GM19467 (cell line): ENCODE results near the gene LGALS1.
A peak's percentile ranks its signal among the peaks of the same experiment; 100 is the strongest.
"Not testable (repeated sequence)": the region's sequence is repeated elsewhere in the genome, so short reads cannot be mapped to it uniquely, and the experiment has no call there.

Source experiments
- ATAC-seq: cut with Tn5 transposase; IDR thresholded peaks from one replicate; pipeline ENCODE4 v1.9.1; 2021; ENCODE audit warnings: mild to moderate bottlenecking, moderate library complexity; ENCODE audit not compliant: unreplicated experiment

The LGALS1 gene

DNA sequence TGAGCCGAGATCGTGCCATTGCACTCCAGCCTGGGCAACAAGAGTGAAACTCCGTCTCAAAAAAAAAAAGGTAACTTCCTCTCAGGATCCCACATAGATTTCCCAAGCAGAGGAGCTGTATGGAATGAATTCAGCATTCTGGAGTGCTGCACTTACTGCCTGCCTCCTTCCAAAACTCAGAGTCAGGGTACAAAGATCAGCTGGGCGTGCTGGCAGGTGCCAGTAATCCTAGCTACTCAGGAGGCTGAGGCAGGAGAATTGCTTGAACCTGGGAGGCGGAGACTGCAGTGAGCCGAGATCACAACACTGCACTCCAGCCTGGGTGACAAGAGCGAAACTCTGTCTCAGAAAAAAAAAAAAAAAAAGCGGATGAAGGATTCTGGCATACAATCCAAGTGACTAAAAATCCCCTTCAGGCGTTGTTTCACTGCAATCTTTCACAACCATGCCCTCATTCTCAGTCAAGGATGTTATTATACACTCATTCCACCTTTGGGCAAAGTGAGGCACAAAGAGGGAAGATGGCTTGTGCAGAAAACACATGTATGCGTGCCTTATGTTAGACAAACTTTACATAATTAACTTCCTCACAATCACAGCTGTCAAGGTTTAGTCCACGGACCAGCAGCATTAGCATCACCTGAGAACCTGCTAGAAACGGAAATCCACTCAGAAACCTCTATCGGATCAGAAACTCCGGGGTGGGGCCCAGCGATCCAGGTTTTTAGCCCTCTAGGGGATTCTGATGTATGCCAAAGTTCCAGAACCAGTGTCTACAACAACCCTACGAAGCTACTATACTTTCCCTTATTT is 9.6 kb downstream of the LGALS1 start:
- ATAC-seq = no peak

DNA sequence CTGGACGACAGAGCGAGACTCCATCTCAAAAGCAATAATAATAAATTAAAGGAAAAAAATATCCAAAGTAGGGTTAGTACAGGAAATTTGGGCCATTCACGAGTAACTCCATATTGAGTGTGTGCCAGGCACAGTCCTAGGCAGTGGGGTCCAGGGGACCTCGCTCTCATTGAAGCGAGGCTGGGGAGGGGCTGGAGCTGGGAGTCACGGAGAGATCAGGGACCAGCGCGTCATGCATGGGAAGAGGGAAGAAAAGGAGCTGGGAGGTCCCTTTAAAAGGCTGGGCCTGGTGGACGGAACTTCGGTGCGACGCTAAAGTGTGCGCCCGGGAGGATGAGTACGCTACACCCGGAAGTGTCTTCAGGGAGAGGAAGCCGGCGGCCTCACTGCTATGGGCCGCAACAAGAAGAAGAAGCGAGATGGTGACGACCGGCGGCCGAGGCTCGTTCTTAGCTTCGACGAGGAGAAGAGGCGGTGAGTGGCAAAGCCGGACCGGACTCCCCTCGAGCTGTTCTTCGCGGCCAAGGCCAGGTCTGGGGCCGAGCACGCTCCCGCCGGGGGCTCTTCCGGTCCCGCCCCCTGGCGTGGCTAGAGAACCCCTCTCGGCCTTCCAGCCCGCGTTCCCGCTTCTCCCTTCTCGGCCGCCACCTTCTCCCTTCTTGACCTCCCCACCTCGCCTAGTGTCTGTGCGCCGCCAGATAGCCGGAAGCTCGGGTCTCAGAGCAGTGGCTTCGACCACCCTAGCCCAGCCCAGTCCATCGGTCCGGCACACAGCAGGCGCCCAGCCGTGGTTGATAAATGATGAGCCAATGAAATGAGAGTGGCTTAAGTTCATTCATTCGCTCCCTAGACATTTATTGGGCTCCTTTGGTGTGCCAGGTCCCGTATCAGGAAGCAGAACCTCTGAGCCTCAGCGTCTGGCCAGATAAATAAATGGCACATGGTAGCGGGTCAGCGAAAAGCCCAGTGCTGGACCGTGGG is 10.9 kb downstream of the LGALS1 start, which contains the start of gene NOL12:
TSS of gene NOL12 (plus strand) at position 342 of the 981 bp plus-strand sequence. CDS start at position 392, 50 bp downstream.
- peak; percentile 63 for ATAC-seq

DNA sequence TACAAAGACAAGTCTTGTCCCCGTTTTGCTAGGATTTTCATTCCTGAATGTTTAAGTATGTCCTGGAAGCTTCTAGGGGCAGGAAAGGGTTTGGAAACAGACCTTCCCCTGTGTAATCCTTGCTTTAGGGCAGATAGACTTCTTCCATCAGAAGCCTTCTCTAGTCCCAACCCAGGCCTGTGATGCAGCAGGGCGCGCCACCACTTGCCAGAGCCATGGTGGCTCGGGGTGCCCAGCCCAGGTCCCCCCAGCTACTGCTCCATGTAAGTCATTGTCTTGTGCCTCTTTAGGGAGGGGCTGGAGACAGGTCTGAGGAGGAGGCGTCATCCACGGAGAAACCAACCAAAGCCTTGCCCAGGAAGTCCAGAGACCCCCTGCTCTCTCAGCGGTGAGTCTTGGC is 15.0 kb downstream of the LGALS1 start:
- ATAC-seq = no peak

DNA sequence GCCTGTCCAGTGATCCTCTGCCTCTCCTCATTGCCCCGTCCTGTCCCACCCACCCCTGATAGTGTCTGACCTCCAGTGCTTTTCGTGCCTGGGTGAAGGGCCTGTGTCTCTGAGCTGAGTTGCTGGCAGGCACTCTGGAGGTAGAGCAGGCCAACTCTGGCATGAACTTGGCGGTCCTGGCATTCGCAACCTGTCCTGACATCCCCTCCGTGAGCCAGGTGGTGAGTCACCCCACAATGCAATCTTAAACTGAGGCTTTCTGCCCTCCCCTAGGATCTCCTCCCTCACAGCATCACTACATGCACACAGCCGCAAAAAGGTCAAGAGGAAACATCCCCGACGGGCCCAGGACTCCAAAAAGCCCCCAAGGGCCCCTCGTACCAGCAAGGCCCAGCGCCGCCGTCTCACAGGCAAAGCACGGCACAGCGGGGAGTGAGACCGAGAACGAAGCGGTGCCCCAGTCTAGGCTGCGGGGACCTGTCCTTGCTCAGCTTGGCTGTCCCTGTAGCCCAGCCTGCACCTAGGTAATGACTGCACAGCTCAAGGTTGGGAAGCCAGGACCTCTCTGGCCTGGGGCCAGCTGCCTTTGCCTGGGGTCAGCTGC is 15.6 kb downstream of the LGALS1 start:
- no peak for ATAC-seq

DNA sequence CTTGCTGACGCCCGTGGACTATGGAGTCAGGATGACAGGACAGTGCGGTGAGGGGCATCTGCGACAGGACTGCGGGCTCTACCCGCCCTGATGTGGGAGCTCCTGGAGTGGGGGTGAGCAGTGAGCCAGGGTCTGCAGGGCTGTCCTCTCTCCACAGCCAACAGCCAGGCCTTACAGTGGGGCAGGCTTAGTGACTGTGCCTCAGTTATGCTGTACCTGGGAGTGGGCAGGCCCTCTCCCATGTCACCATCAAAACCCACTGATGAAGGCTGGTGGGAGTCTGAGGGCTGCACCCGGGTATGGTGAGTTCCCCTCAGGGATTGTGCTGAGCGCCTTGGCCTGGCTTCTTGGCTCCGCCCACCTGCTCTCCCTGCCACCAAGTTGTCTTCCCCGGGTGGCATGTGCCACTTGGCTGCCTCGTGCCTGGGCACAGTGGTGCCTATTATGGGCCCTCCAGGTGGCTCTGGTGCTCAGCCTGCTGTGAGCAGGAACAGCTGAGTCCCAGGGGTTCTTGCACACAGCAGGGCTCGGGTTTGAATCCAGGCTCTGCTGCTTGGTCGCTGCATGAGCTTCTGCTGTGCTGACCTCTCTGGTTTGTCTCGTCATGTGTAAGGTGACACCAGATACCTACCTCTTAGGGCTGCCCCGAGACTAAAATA is 17.3 kb downstream of the LGALS1 start:
- ATAC-seq = no peak

DNA sequence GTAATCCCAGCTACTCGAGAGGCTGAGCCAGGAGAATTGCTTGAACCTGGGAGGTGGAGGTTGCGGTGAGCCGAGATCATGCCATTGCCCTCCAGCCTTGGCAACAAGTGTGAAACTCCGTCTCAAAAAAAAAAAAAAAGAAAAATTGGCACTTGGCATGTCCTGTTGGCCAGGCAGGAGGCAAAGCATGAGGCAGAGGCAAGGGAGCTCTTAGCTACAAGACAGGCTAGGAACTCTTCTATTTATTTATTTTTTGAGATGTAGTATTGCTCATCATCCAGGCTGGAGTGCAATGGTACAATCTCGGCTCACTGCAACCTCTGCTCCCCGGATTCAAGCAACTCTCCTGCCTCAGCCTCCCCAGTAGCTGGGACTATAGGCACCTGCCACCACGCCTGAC is 18.7 kb downstream of the LGALS1 start:
- not testable (repeated sequence) for ATAC-seq

DNA sequence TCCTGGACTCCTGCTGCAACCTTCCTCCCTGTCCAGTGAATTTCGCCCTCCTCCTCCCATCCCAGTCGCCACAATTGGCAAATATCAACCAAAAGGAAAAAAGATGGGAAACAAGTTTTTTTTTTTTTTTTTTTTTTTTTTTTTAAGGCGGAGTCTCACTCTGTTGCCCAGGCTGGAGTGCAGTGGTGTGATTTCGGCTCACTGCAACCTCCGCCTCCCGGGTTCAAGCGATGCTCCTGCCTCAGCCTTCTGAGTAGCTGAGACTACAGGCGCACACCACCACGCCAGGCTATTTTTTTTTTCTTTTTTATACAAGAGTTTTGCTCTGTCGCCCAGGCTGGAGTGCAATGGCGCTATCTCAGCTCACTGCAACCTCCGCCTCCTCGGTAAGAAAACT is 20.8 kb downstream of the LGALS1 start:
- not testable (repeated sequence) for ATAC-seq

DNA sequence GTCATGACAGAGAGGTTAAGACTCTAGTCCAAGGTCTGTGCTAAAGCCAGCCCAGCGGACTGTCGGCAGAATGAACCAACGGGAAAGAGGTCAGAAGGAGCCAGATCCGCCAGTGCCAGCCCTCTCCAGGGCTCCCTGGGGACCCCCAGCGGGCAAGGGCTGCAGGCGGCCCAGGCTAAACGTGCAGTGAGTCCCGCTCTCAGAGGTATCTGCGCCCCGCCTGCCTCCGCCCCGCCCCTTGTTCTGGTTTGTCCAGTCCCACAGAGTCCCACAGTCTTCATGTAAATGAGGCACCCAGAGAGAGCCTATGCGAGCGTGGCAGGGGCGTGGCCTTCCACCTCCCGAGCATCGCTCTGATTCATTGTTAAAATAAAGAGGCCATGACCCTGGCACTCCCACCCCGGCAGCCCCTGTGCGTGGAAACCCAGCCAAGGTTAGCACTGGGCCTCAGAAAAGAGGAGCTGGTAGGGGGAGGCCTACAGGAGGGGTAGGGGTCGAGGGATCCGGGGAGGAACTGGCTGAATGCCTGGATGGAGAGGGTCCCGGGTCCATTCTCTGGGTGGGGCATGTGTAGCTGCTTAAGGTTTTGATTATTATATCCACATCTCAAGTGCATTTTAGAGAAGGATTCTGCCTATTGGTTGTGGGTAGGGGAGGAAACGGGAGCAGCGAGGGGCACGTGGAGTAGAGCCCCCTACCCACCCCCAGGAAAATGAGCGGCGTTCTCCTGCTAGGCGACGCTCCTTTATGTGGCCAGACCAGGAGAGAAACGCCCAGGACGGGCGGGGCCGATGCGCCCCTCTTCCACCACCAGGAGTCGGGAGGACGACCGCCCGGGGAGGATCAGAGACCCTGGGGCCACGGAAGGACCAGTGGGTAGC is 21.5 kb downstream of the LGALS1 start, which contains the start of gene TRIOBP:
TSS of gene TRIOBP (plus strand) at position 392 of the 881 bp plus-strand sequence. CDS start 4,318 bp downstream, outside the sequence.
- ATAC-seq = peak; percentile 78

DNA sequence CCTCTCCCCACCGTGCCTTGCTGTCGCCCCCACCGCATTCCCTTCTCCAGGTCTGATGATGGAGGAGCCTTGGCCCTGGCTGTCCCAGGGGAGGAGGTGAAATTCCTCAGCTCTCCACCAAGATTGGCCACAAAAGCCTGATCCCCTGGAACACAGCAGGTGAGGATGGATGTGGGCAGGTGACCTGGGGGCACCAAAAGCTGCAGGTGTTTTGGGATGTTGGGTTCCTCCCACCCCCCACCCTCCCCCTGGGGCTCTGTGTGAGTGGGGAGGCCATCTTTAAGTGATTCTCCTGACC is 22.1 kb downstream of the LGALS1 start:
- ATAC-seq = no peak

DNA sequence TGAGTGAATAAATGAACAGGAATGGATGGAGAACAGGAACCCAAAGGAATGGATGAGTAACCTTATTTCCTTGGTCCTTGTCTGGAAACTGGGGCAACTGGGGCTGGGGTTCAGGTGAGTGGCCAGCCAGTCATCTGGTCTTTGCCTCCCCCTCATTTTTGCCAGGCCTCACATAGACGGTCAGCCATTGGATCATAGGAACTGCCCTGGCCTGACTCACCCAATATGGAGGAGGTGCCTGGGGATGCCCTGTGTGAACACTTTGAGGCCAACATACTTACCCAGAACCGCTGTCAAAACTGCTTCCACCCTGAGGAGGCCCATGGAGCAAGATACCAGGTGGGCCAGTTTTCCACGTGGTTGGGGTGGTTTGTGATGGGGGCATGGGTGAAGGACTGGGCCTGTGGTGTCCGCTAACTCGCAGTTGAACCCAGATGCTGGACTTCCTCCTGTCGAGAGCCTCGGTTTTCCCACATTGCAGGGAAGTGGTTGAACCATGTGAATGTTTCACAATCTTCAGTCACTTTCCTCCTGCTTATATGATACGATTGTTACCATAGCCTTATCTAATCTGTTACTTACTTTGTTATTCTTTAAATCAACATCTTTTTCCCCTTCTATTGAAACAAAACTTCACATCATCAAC is 25.8 kb downstream of the LGALS1 start:
- ATAC-seq = no peak

DNA sequence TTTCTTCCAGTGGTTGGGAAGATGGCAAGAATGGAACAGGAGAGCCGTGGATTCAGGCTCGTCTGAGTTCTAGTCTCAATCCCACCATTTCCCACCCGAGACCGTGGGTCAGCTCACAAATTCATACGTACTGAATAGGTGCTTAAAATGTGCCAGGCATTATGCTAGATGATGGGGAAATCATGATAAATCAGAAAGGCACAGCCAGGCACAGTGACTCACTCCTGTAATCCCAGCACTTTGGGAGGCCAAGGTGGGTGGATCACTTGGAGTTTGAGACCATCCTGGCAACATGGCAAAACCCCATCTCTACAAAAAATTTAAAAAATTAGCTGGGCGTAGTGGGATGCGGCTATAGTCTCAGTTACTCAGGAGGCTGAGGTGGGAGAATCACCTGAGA is 28.5 kb downstream of the LGALS1 start:
- ATAC-seq = no peak

DNA sequence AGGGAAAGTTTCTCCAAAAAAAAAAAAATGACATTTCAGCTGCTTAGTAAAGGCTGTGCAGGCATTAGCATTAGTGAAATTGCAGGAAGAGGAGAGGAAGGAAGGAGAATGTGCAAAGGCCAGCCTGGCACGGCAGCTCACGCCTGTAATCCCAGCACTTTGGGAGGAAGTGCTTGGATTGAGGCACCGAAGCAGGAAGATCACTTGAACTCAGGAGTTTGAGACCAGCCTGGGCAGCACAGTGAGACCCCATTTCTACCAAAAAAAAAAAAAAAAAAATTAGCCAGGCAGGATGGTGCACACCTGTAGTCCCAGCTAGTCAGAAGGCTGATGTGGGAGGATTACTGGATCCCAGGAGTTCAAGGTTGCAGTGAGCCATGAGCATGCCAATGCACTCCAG is 29.2 kb downstream of the LGALS1 start:
- no peak for ATAC-seq

DNA sequence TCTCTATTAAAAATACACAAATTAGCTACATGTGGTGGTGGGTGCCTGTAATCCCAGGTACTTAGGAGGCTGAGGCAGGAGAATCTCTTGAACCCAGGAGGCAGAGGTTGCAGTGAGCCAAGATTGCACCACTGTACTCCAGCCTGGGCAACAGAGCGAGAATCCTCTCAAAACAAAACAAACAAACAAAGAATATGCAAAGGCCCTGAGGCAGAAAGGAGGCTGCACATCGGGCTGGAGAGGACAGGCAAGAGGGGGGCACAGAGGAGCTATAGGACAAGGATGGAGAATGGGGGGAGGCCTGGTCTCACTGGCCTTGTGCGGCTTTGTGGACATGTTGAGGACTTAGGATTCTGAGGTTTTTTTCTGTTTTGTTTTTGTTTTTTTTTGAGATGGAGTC is 29.8 kb downstream of the LGALS1 start:
- ATAC-seq = no peak

DNA sequence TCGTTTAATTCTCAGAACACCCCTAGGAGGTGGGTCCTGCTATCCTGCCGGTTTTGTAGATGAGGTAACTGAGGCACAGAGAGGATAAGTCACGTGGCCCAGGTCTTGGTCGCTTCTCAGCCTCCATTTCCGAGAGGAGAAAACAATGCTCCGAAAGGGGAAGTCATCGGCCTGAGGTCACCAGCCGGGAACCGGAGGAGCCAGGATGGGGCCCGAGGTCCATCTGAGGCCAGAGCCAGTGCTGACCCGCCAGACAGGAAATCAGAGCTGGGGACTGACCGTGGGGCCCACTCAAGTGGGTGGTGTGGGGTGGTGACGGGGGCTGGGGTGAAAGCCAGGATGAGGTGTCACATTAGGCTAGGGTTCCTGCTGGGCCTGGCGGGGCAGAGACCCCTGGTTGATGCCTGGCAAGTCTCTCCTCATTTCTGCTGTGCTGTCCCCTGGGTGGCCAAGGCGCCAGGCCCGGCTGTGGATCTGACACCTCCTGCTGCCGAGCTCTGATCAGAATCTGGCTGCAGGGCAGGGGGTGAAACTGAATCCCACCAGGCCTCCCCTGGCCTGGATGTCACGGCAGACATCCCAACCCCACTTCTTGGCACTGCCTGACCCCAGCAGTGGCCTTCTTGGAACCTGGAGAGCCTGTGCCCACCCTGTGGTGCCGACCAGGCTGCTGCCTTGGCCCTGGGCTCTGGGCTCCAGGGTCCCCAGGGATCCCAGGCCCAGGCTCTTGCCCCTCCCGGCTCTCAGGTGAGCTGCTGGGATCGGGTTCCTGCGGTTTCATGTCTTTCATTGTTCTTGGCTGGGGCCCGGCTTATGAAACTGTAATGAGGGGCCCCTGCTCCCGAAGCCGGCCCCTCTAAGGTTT is 33.4 kb downstream of the LGALS1 start:
- no peak for ATAC-seq

DNA sequence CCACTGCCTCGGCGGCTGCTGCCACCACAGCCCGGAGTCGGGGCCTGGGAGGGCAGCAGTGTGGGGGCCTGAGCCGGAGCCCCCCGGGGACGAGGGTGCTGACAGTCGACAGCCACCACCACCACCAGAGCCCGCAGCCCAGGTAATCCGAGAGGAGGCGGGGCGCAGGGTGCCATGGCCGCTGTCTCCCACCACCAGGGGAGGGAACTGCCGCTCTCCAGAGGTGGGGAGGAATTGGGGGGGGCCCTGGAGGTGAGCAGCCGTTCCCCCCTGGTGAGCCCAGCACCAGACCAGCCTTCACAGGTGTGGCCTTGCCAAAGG is 34.0 kb downstream of the LGALS1 start:
- no peak for ATAC-seq

DNA sequence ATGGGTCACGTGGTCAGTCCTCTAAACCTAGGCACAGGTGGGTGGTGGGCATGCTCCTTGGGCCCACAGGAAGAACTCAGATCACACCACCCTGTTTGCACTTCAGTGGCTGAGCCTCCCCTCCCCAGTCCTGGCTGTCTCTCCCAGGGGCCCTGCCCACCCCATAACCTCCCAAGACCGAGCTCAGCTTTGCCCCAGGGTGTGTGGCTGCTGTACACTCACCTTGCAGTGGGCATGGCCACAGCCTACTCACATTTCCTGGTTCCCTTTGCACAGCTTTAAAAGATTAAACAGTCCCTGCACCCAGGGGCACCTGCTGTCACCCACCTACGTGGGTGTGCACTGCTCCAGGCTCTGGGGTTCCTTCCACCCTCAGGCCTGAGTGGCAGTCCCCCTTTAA is 35.2 kb downstream of the LGALS1 start:
- ATAC-seq = no peak

DNA sequence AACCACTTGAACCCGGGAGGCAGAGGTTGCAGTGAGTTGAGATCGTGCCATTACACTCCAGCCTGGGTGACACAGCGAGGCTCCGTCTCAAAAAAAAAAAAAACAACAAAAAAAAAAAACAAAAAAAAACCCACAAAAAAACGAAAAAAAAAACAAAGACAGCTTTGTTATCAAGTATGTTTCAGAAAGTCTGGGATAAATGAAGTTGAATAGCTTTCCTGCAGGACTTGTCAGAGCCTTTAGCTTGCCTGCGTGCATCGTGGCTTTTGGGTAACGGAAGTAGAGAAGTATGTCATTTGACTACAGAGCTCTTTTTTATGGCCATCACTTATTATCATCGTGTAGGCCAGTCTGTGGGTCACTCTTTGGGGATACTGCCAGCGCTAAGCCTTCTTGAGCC is 36.1 kb downstream of the LGALS1 start:
- ATAC-seq = no peak

DNA sequence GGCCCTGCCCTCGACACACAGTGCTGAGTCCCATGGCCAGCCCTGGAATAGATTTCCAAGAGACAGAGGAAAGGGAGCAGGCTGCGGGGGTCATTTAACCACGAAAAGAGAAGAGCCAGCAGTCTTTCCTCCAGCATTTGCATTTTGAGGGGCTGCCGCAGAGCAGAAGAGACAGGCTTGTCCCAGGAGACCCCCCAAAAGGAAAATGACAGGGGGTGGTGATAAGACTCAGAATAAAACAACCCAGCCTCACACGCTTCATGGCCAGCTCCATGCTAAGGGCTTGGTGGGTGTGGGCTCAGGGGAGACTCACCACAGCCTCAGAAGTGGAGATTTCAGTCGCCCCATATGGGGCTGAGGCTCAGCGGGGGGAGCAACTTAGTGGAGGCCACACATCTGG is 38.3 kb downstream of the LGALS1 start:
- no peak for ATAC-seq

DNA sequence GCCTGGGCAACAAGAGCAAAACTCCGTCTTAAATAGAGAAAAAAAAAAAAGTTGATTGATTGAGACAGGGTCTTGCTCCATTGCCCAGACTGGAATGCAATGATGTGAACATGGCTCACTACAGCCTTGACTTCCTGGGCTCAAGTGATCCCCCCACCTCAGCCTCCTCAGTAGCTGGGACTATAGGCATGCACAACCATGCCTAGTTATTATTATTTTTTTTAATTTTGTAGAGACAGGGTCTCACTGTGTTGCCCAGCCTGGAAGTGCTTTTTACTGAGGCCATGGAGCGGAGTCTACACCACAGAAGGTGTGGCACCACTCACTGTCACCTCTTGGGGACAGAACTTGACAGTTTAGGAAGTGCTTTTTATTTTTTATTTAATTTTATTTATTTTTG is 39.2 kb downstream of the LGALS1 start:
- no peak for ATAC-seq
